Measurements from ENCODE around the gene OR2T11. TPM values are rescaled to one million over a fixed set of nuclear protein-coding genes. Genes with fewer than 3 reads are reported as not detected.
"Not testable (repeated sequence)": the region's sequence is repeated elsewhere in the genome, so short reads cannot be mapped to it uniquely, and the experiment has no call there.

The OR2T11 gene
- total and polyA plus RNA-seq, 2 donors (not counting 1 experiment from before 2014, with no cell fraction given): not detected

DNA sequence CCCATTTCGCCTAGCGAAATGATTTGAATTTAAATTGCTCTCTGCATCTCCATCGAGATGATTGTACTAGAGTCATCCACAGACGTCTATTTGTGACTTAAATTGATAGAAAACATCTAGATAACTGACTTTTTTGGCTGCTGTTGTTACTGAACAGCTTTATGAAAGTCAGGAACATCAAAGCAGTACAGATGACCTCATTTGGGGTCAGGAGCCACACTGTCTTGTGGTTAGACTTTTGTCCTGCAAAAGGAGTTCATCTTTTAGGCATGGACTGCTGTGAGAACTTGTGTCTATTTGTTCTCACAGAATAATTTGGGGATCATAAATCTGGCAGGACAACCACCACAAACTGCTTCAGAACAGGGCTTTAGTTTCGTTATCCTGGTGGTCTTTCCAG is 4.8 kb upstream of the OR2T11 start:
- H3K4me3 ChIP-seq (replicated peaks in 1 of 4; ENCODE audit: control extremely low read depth in 1 of 4, insufficient read depth in 1 of 4, low read depth in 3 of 4, low read length in 4 of 4); H3K27ac ChIP-seq (ENCODE audit: insufficient read depth, low read length); H3K9ac ChIP-seq (ENCODE audit: insufficient read depth, low read length); DNase-seq (ENCODE audit: low read depth in 2 of 2); H4K20me1 ChIP-seq (ENCODE audit: control insufficient read depth, extremely low read depth, insufficient read depth, low read length); H2AFZ ChIP-seq (ENCODE audit: low read length); H3K4me2 ChIP-seq (ENCODE audit: extremely low read depth, insufficient read depth, low read length); H3K79me2 ChIP-seq (ENCODE audit: control insufficient read depth, insufficient read depth, low read length); H3K36me3 ChIP-seq (ENCODE audit: control insufficient read depth, insufficient read depth, low read length); H3K9me3 ChIP-seq (ENCODE audit: control insufficient read depth, insufficient read depth, low read depth, low read length); H3K4me1 ChIP-seq (ENCODE audit: control insufficient read depth, extremely low read depth, insufficient read depth, low read length); H3K27me3 ChIP-seq (ENCODE audit: control insufficient read depth, insufficient read depth, low read length): not testable (repeated sequence)

DNA sequence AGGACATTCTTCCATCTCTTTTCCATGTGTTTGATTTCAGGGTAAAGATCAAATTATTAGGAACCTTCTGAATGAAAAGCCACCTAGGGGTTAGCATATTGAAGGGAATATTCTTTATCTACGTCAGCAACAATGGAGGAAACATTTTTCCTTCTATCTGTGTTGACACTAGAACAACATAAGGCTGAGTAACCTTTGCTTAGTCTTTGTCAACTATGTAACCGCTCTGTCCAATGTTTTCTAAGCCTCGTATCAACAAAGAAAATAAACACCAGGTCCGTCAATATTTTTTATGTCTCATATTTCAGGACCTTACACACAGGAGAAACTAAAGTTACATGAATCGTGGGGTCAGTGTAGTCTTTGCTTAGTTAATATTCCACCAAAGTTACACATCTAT is 1.7 kb upstream of the OR2T11 start:
- H3K9me3 ChIP-seq (ENCODE audit: control insufficient read depth, insufficient read depth, low read depth, low read length); H3K9ac ChIP-seq (ENCODE audit: insufficient read depth, low read length); H2AFZ ChIP-seq (ENCODE audit: low read length); H3K4me3 ChIP-seq (replicated peaks in 1 of 4; ENCODE audit: control extremely low read depth in 1 of 4, insufficient read depth in 1 of 4, low read depth in 3 of 4, low read length in 4 of 4); H4K20me1 ChIP-seq (ENCODE audit: control insufficient read depth, extremely low read depth, insufficient read depth, low read length); H3K27me3 ChIP-seq (ENCODE audit: control insufficient read depth, insufficient read depth, low read length); DNase-seq (ENCODE audit: low read depth in 2 of 2); H3K36me3 ChIP-seq (ENCODE audit: control insufficient read depth, insufficient read depth, low read length); H3K27ac ChIP-seq (ENCODE audit: insufficient read depth, low read length); H3K79me2 ChIP-seq (ENCODE audit: control insufficient read depth, insufficient read depth, low read length); H3K4me1 ChIP-seq (ENCODE audit: control insufficient read depth, extremely low read depth, insufficient read depth, low read length); H3K4me2 ChIP-seq (ENCODE audit: extremely low read depth, insufficient read depth, low read length): not testable (repeated sequence)

DNA sequence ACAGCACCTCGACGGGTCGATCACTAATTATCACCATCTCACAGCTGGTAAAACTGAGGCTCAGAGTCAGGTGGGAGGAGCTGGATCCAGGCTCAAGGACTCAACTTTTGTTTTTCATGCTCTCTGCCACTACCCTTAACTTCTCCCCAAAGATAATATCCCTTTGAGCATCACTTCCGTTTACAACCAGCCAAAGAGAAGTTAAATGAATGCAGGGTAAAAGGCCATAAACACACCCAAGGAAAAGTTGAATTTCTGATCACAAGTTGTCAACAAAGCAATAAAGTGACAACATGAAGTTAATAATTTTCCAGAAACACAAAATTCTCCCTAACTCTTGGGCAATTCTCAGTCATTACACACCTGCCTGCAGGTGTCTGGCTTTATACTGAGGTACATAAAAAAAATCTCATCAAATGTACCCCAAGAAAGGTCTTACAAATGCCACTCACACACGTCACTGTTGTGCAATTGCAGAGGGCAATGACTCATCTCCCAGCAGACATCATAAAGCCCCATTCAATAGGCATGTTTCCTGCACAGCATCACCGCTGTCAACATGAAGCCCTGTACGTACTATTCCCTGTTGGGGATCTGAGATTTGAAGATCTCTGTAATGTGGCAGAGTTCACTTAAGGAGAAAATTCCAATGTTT is 3.4 kb downstream of the OR2T11 start:
- Histone ChIP-seq H3K4me1 (ENCODE audit: control insufficient read depth, extremely low read depth, insufficient read depth, low read length) (no peaks in the 10 kb centered on the region), H3K9ac (ENCODE audit: insufficient read depth, low read length) (no peak overlapping the region), H3K9me3 (ENCODE audit: control insufficient read depth, insufficient read depth, low read depth, low read length) (no peaks in the 10 kb centered on the region), H3K27me3 (ENCODE audit: control insufficient read depth, insufficient read depth, low read length) (no peaks in the 10 kb centered on the region), H3K4me3 (replicated peaks in 1 of 4; ENCODE audit: control extremely low read depth in 1 of 4, insufficient read depth in 1 of 4, low read depth in 3 of 4, low read length in 4 of 4) (no peak overlapping the region), H3K4me2 (ENCODE audit: extremely low read depth, insufficient read depth, low read length) (no peak overlapping the region), H3K36me3 (ENCODE audit: control insufficient read depth, insufficient read depth, low read length) (no peaks in the 10 kb centered on the region), H3K79me2 (ENCODE audit: control insufficient read depth, insufficient read depth, low read length) (no peaks in the 10 kb centered on the region), H4K20me1 (ENCODE audit: control insufficient read depth, extremely low read depth, insufficient read depth, low read length) (no peaks in the 10 kb centered on the region), H2AFZ (ENCODE audit: low read length) (no peak overlapping the region), H3K27ac (ENCODE audit: insufficient read depth, low read length) (no peak overlapping the region)
- DNase-seq (ENCODE audit: low read depth in 2 of 2): no peak
- no peak for TF ChIP-seq EZH2 (IDR thresholded peaks at IDR 0.05; ENCODE audit: low read length, missing control alignments)
- TF ChIP-seq, protein P1, sequence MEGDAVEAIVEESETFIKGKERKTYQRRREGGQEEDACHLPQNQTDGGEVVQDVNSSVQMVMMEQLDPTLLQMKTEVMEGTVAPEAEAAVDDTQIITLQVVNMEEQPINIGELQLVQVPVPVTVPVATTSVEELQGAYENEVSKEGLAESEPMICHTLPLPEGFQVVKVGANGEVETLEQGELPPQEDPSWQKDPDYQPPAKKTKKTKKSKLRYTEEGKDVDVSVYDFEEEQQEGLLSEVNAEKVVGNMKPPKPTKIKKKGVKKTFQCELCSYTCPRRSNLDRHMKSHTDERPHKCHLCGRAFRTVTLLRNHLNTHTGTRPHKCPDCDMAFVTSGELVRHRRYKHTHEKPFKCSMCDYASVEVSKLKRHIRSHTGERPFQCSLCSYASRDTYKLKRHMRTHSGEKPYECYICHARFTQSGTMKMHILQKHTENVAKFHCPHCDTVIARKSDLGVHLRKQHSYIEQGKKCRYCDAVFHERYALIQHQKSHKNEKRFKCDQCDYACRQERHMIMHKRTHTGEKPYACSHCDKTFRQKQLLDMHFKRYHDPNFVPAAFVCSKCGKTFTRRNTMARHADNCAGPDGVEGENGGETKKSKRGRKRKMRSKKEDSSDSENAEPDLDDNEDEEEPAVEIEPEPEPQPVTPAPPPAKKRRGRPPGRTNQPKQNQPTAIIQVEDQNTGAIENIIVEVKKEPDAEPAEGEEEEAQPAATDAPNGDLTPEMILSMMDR (conservative IDR thresholded peaks at IDR 0.05 in 1 of 2, IDR thresholded peaks at IDR 0.05 in 1 of 2; ENCODE audit: low read depth in 1 of 2, low read length in 2 of 2): no peak

DNA sequence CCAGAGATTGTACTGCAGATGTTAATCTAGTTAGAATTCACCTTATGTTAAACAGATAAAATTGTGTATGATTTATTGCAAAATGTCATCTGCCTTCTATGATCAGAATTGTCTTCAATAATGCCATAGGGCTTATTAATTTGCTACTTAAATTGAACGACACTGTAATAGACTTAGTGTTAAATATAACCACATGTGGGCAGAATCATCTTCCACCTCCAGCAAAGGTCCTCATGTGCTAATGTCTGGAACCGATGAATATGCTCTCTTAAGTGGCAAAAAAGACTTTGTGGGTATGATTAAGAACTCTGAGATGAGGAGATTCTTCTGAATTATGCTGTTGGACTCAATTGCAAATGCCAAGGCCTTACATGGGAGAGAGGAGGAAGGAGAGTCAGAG is 4.3 kb downstream of the OR2T11 start:
- no peaks in the 10 kb centered on the region for H3K4me1 ChIP-seq (ENCODE audit: control insufficient read depth, extremely low read depth, insufficient read depth, low read length)
- TF ChIP-seq, protein P1 (conservative IDR thresholded peaks at IDR 0.05 in 1 of 2, IDR thresholded peaks at IDR 0.05 in 1 of 2; ENCODE audit: low read depth in 1 of 2, low read length in 2 of 2): no peak
- no peak for TF ChIP-seq EZH2 (IDR thresholded peaks at IDR 0.05; ENCODE audit: low read length, missing control alignments)
- H3K36me3 ChIP-seq (ENCODE audit: control insufficient read depth, insufficient read depth, low read length): no peaks in the 10 kb centered on the region
- H3K27me3 ChIP-seq (ENCODE audit: control insufficient read depth, insufficient read depth, low read length): no peaks in the 10 kb centered on the region
- no peak overlapping the region for H3K27ac ChIP-seq (ENCODE audit: insufficient read depth, low read length)
- H3K9me3 ChIP-seq (ENCODE audit: control insufficient read depth, insufficient read depth, low read depth, low read length): no peaks in the 10 kb centered on the region
- no peak overlapping the region for H3K4me3 ChIP-seq (replicated peaks in 1 of 4; ENCODE audit: control extremely low read depth in 1 of 4, insufficient read depth in 1 of 4, low read depth in 3 of 4, low read length in 4 of 4)
- no peaks in the 10 kb centered on the region for H3K79me2 ChIP-seq (ENCODE audit: control insufficient read depth, insufficient read depth, low read length)
- H3K4me2 ChIP-seq (ENCODE audit: extremely low read depth, insufficient read depth, low read length): no peak overlapping the region
- no peak overlapping the region for H2AFZ ChIP-seq (ENCODE audit: low read length)
- no peak for DNase-seq (ENCODE audit: low read depth in 2 of 2)
- no peak overlapping the region for H3K9ac ChIP-seq (ENCODE audit: insufficient read depth, low read length)
- H4K20me1 ChIP-seq (ENCODE audit: control insufficient read depth, extremely low read depth, insufficient read depth, low read length): no peaks in the 10 kb centered on the region

All from fibroblast of lung (primary cell).